ENCODE results near the gene SHISA7. TPM values are rescaled to one million over a fixed set of nuclear protein-coding genes. Genes with fewer than 3 reads are reported as not detected.

The SHISA7 gene
- total and polyA plus RNA-seq, 2 of the 4 experiments (the other 2 are of a cell fraction) = not detected

DNA sequence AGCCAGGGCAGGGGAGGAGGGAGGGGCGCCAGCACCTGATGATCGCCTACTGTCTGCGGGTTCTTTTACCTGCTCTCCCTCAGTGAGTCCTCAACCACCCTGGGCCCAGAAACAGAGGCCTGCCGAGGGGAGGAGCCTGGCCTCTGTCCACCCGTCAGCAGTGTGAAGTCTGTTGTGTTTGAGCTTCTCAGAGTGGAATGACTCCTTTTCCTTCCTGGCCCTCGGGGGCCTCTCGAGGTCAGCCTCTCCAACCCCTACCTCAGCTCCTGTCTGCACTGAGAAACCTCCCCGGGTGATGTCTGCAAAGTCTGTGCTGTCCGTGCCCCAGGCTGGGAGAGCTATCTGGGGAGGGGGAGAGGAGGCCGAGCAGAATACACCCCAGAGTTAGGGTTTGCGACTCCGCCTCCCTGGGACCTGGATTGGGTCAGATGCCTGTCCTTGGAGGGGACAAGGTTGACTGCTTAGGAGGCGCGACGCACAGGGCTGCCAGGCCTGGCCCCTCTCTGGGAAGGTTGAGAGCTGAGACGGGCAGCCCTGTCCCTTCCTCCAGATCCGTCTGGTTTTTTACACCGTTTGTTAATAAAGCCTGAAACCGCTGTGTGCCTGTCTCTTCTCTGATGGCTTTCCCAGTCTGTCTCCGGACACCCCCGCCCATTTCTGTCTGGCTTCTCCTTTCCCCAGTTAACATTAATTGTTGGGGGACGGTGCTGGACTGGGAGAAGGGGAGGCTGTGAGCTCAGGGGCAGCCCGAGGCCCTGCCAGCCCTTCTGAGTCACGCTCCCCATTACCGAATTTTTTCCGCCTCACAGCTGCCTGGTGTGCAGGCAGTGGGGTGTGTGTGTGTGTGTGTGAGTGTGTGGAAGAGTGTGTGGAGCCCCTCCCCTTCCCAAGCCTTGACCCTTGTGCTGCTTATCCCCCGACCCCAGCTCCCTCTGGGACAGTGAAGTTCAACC is 44.1 kb upstream of the SHISA7 start:
- Histone ChIP-seq H2AFZ (replicated peaks; ENCODE audit: low read length, poor library complexity) (peak overlapping the region; percentile 76), H2BK120ac (ENCODE audit: low read depth, low read length) (peak overlapping the region; percentile 78), H3K9me3 (ENCODE audit: control insufficient read depth, insufficient read depth, low read length) (no peaks in the 10 kb centered on the region), H2BK20ac (ENCODE audit: low read depth, low read length) (peak overlapping the region; percentile 38), H3K4me3 (ENCODE audit: insufficient read depth, low read depth, low read length) (no peak overlapping the region), H3K14ac (replicated peaks; ENCODE audit: low read depth, low read length) (peak overlapping the region; percentile 78), H2AK9ac (replicated peaks; ENCODE audit: low read depth, low read length, poor library complexity) (peak overlapping the region; percentile 99), H2BK5ac (ENCODE audit: low read depth, low read length, poor library complexity, severe bottlenecking) (peak overlapping the region; percentile 90), H3K23ac (ENCODE audit: low read depth, low read length) (peak overlapping the region; percentile 80), H3K4me1 (ENCODE audit: control insufficient read depth, insufficient read depth, low read length) (peaks cover 30% of the 10 kb centered on the region), H3K56ac (ENCODE audit: extremely low read depth, insufficient read depth, low read length) (peak overlapping the region; percentile 39; the same call in 1 of the 2 replicates), H4K5ac (ENCODE audit: low read depth, low read length) (peak overlapping the region; percentile 84), H3K4ac (ENCODE audit: low read depth, low read length) (peak overlapping the region; percentile 79), H2AK5ac (ENCODE audit: low read depth, low read length) (peak overlapping the region; percentile 87), H4K20me1 (ENCODE audit: insufficient read depth, low read length) (0 out of 2 replicates have a peak, but pooled peaks cover 4% of the 10 kb centered on the region), H3K36me3 (ENCODE audit: control insufficient read depth, insufficient read depth, low read length) (peaks cover 7% of the 10 kb centered on the region; the same call in 1 of the 2 replicates), H3K79me1 (ENCODE audit: low read depth in 1 of 2, low read length in 2 of 2) (peaks cover 5 to 36% of the 10 kb centered on the region in 2 experiments), H3K27ac (ENCODE audit: insufficient read depth, low read length) (peak overlapping the region; percentile 89), H3K4me2 (ENCODE audit: low read depth, low read length) (peak overlapping the region; percentile 66), H3K9ac (ENCODE audit: low read depth, low read length) (peak overlapping the region; percentile 51), H3K9me1 (ENCODE audit: insufficient read depth, low read length) (0 out of 2 replicates have a peak, but pooled peaks cover 4% of the 10 kb centered on the region), H3K27me3 (ENCODE audit: control insufficient read depth, insufficient read depth, low read length) (no peaks in the 10 kb centered on the region), H4K8ac (ENCODE audit: low read depth in 2 of 2, low read length in 2 of 2) (peak overlapping the region; percentile 78 to 87), H4K91ac (ENCODE audit: insufficient read depth, low read depth, low read length) (peak overlapping the region; percentile 87), H3K18ac (ENCODE audit: low read depth, low read length) (peak overlapping the region; percentile 78), H2BK15ac (ENCODE audit: low read depth, low read length) (peak overlapping the region; percentile 20; the same call in 1 of the 3 replicates)
- ATAC-seq (ENCODE audit: low read depth) = peak; percentile 69
- CTCF ChIA-PET = interaction anchor here (1.1 kb wide), 1 partner anchor 16 kb away, joined by 6 read pairs; no protein-coding TSS in a partner anchor
- in situ Hi-C loops (cut with MboI; ENCODE audit: low sequenced_read_pairs) (loop anchor here (25.0 kb wide), 1 partner anchor 1025 kb away; the partner anchor contains the start of genes CDC42EP5 and LENG9), intact Hi-C loops (cut with micrococcal nuclease) (loop anchor here (1.0 kb wide), 1 partner anchor 11 kb away; the partner anchor contains the start of gene ZNF628), dilution Hi-C loops (cut with HindIII; ENCODE audit: low sequenced_read_pairs, unreplicated experiment) (no loop called here)
- WGBS, 2 experiments (ENCODE audit: extremely low coverage in 2 of 2, insufficient read length in 1 of 2) = 2% methylated on average over 6 of the region's 27 CpGs; no CpG with 5 or more reads in 1 of the 2 experiments
- DNase-seq = peak; percentile 97
- BruUV-seq (replicated peaks) = no TSS peak
- POLR2A ChIA-PET (ENCODE audit: unreplicated experiment) = no interaction called here
- peak; percentile 29; the same call in 1 of the 2 replicates for TF ChIP-seq NFE2L2 (IDR thresholded peaks at IDR 0.05; ENCODE audit: low read depth, low read length)
- TF ChIP-seq BHLHE40 (IDR thresholded peaks at IDR 0.05; ENCODE audit: low read depth, low read length) = peak; percentile 57; the same call in 1 of the 2 replicates
- TF ChIP-seq, protein P1, sequence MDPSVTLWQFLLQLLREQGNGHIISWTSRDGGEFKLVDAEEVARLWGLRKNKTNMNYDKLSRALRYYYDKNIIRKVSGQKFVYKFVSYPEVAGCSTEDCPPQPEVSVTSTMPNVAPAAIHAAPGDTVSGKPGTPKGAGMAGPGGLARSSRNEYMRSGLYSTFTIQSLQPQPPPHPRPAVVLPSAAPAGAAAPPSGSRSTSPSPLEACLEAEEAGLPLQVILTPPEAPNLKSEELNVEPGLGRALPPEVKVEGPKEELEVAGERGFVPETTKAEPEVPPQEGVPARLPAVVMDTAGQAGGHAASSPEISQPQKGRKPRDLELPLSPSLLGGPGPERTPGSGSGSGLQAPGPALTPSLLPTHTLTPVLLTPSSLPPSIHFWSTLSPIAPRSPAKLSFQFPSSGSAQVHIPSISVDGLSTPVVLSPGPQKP (IDR thresholded peaks at IDR 0.05; ENCODE audit: borderline replicate concordance, low read depth, low read length) = no peak
- TF ChIP-seq MAZ (IDR thresholded peaks at IDR 0.05; ENCODE audit: borderline replicate concordance, low read depth, low read length) = peak; percentile 84
- TF ChIP-seq CHD1 (IDR thresholded peaks at IDR 0.05; ENCODE audit: low read depth, low read length) = 0 out of 2 replicates have a peak, but pooled peaks have one; percentile 51
- peak; percentile 43; the same call in 1 of the 2 replicates for TF ChIP-seq MXI1 (IDR thresholded peaks at IDR 0.05; ENCODE audit: borderline replicate concordance, low read depth, low read length)
- TF ChIP-seq, protein P2, sequence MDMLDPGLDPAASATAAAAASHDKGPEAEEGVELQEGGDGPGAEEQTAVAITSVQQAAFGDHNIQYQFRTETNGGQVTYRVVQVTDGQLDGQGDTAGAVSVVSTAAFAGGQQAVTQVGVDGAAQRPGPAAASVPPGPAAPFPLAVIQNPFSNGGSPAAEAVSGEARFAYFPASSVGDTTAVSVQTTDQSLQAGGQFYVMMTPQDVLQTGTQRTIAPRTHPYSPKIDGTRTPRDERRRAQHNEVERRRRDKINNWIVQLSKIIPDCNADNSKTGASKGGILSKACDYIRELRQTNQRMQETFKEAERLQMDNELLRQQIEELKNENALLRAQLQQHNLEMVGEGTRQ (IDR thresholded peaks at IDR 0.05; ENCODE audit: low read depth, low read length) = peak; percentile 31; the same call in 1 of the 2 replicates
- peak; percentile 87 for TF ChIP-seq FOS (IDR thresholded peaks at IDR 0.05; ENCODE audit: low read depth, low read length)
- 0 out of 2 replicates have a peak, but pooled peaks have one; percentile 12 for TF ChIP-seq RFX5 (IDR thresholded peaks at IDR 0.05; ENCODE audit: low read depth, low read length)
- peak; percentile 53 for TF ChIP-seq RCOR1 (IDR thresholded peaks at IDR 0.05; ENCODE audit: insufficient replicate concordance, low read length)
- TF ChIP-seq SMC3 (IDR thresholded peaks at IDR 0.05; ENCODE audit: low read depth, low read length) = no peak

Measured in IMR-90 (cell line).